H9 (cell line): ENCODE measurements around the gene CTPS1. TPM values are rescaled to one million over a fixed set of nuclear protein-coding genes. Genes with fewer than 3 reads are reported as not detected.

ENCODE experiments used
- DNase-seq: peaks from one replicate; pipeline ENCODE4 v3.0.0-alpha.2; 2017
- H2AFZ ChIP-seq: one replicate; pipeline ENCODE4 v1.6.1; 2013; ENCODE audit warnings: mild to moderate bottlenecking, low read length, control low read depth, moderate library complexity
- H2AK5ac ChIP-seq: 2 replicates; pipeline ENCODE4 v1.6.1; 2013; ENCODE audit warnings: low read length, control low read depth, mixed read lengths; ENCODE audit not compliant: insufficient read length
- H2BK120ac ChIP-seq: one replicate; pipeline ENCODE4 v1.6.1; 2013; ENCODE audit warnings: low read depth, mild to moderate bottlenecking, low read length, control low read depth, inconsistent platforms; ENCODE audit not compliant: poor library complexity, severe bottlenecking
- H2BK12ac ChIP-seq: 2 replicates; pipeline ENCODE4 v1.6.1; 2013; ENCODE audit warnings: low read length, control low read depth, mixed read lengths, low read depth; ENCODE audit not compliant: insufficient read length
- H2BK15ac ChIP-seq: 2 replicates; pipeline ENCODE4 v1.6.1; 2013; ENCODE audit warnings: low read depth, low read length, control low read depth
- H2BK20ac ChIP-seq: one replicate; pipeline ENCODE4 v1.6.1; 2013; ENCODE audit warnings: low read depth, mild to moderate bottlenecking, low read length, control low read depth, inconsistent platforms; ENCODE audit not compliant: poor library complexity, severe bottlenecking
- H2BK5ac ChIP-seq: 2 replicates; pipeline ENCODE4 v1.6.1; 2013; ENCODE audit warnings: low read length, control low read depth, mixed read lengths; ENCODE audit not compliant: insufficient read length
- H3K14ac ChIP-seq: 2 replicates; pipeline ENCODE4 v1.6.1; 2013; ENCODE audit warnings: low read length, control low read depth; ENCODE audit not compliant: insufficient read depth
- H3K18ac ChIP-seq: 2 replicates; pipeline ENCODE4 v1.6.1; 2013; ENCODE audit warnings: low read depth, mild to moderate bottlenecking, mixed read lengths, low read length, control low read depth; ENCODE audit not compliant: insufficient read length
- H3K23ac ChIP-seq: 2 replicates; pipeline ENCODE4 v1.6.1; 2013; ENCODE audit warnings: low read length, control low read depth, mixed read lengths, low read depth; ENCODE audit not compliant: insufficient read length
- H3K23me2 ChIP-seq: 2 replicates; pipeline ENCODE4 v1.6.1; 2013; ENCODE audit warnings: low read depth, mild to moderate bottlenecking, mixed read lengths, low read length, control low read depth; ENCODE audit not compliant: insufficient read length, poor library complexity, severe bottlenecking
- H3K27ac ChIP-seq: 2 replicates; pipeline ENCODE4 v1.5.1; 2013; ENCODE audit warnings: low read length, control low read depth, mixed read lengths, low read depth; ENCODE audit not compliant: insufficient read length
- H3K27me3 ChIP-seq: 2 replicates; pipeline ENCODE4 v1.6.1; 2013; ENCODE audit warnings: low read length, control low read depth, inconsistent platforms; ENCODE audit not compliant: insufficient read depth
- H3K4ac ChIP-seq: 2 replicates; pipeline ENCODE4 v1.6.1; 2013; ENCODE audit warnings: low read depth, mild to moderate bottlenecking, control low read depth, inconsistent platforms, low read length, moderate library complexity
- H3K4me1 ChIP-seq: 2 replicates; pipeline ENCODE4 v1.6.1; 2013; ENCODE audit warnings: low read length, control low read depth, inconsistent platforms; ENCODE audit not compliant: insufficient read depth
- H3K4me2 ChIP-seq: 2 replicates; pipeline ENCODE4 v1.6.1; 2013; ENCODE audit warnings: low read length, control low read depth, mixed read lengths; ENCODE audit not compliant: insufficient read length, insufficient read depth
- H3K56ac ChIP-seq: 2 replicates; pipeline ENCODE4 v1.6.1; 2013; ENCODE audit warnings: low read depth, mild to moderate bottlenecking, mixed read lengths, low read length, control low read depth; ENCODE audit not compliant: insufficient read length
- H3K79me1 ChIP-seq: 2 replicates; pipeline ENCODE4 v1.6.1; 2013; ENCODE audit warnings: low read depth, mild to moderate bottlenecking, moderate library complexity, low read length, control low read depth, inconsistent platforms; ENCODE audit not compliant: insufficient read depth, poor library complexity, severe bottlenecking
- H3K79me2 ChIP-seq: 2 replicates; pipeline ENCODE4 v1.6.1; 2013; ENCODE audit warnings: low read length, control low read depth, inconsistent platforms; ENCODE audit not compliant: insufficient read depth
- H3K9ac ChIP-seq: 2 replicates; pipeline ENCODE4 v1.6.1; 2013; ENCODE audit warnings: low read length, control low read depth, mixed read lengths; ENCODE audit not compliant: insufficient read length; ENCODE audit errors: extremely low read depth
- H3K9me3 ChIP-seq: one replicate; pipeline ENCODE4 v1.6.1; 2013; ENCODE audit warnings: low read depth, low read length, inconsistent platforms; ENCODE audit not compliant: control insufficient read depth
- H3T11ph ChIP-seq: one replicate; pipeline ENCODE4 v1.6.1; 2013; ENCODE audit warnings: mild to moderate bottlenecking, low read length, control low read depth, inconsistent platforms
- H4K20me1 ChIP-seq: one replicate; pipeline ENCODE4 v1.6.1; 2013; ENCODE audit not compliant: control insufficient read depth, insufficient read length, insufficient read depth
- H4K5ac ChIP-seq: 2 replicates; pipeline ENCODE4 v1.6.1; 2013; ENCODE audit warnings: low read depth, mild to moderate bottlenecking, mixed read lengths, low read length, control low read depth; ENCODE audit not compliant: insufficient read length
- H4K8ac ChIP-seq: replicated peaks from 2 replicates; pipeline ENCODE4 v1.6.1; 2013; ENCODE audit warnings: low read length, control low read depth, mixed read lengths, low read depth; ENCODE audit not compliant: insufficient read length
- H4K91ac ChIP-seq: 2 replicates; pipeline ENCODE4 v1.6.1; 2013; ENCODE audit warnings: low read depth, mild to moderate bottlenecking, moderate library complexity, mixed read lengths, low read length, control low read depth; ENCODE audit not compliant: insufficient read length
- H3K27ac Mint-ChIP-seq, 3 experiments: 2 replicates in 2 of 3; 3 replicates in 1 of 3; pipeline ENCODE4 v1.8.0; 2020 to 2021; ENCODE audit warnings: mixed read lengths in 3 of 3, mild to moderate bottlenecking in 1 of 3, moderate library complexity in 1 of 3
- H3K27me3 Mint-ChIP-seq: 2 replicates; pipeline ENCODE4 v1.8.0; 2021; ENCODE audit warnings: low read depth, mild to moderate bottlenecking, moderate library complexity, mixed read lengths
- H3K36me3 Mint-ChIP-seq, 3 experiments: 2 replicates in 2 of 3; 3 replicates in 1 of 3; pipeline ENCODE4 v1.8.0; 2020 to 2021; ENCODE audit warnings: low read depth in 3 of 3, mixed read lengths in 3 of 3; ENCODE audit not compliant: insufficient read depth in 1 of 3
- H3K4me1 Mint-ChIP-seq, 2 experiments: 2 replicates each; pipeline ENCODE4 v1.8.0; 2020; ENCODE audit warnings: mixed read lengths in 2 of 2
- H3K4me3 Mint-ChIP-seq, 2 experiments: 2 replicates in 1 of 2; 3 replicates in 1 of 2; pipeline ENCODE4 v1.8.0; 2020 to 2021; ENCODE audit warnings: mild to moderate bottlenecking in 2 of 2, mixed read lengths in 2 of 2, moderate library complexity in 1 of 2
- H3K9me3 Mint-ChIP-seq, 2 experiments: 2 replicates in 1 of 2; 3 replicates in 1 of 2; pipeline ENCODE4 v1.8.0; 2020; ENCODE audit warnings: mild to moderate bottlenecking in 2 of 2, mixed read lengths in 2 of 2, moderate library complexity in 1 of 2
- CTCF ChIP-seq: fragments of 200-600 bp; sonication (generic); conservative IDR thresholded peaks from 3 replicates; pipeline ENCODE4 v1.8.0; 2021; ENCODE audit warnings: antibody characterized with exemption, mild to moderate bottlenecking
- WGBS: extraction: QIAGEN DNeasy Blood & Tissue Kit; methylation state at CpG from one replicate; pipeline ENCODE4 v1.1.7; 2013; ENCODE audit warnings: missing lambda C conversion rate, low lambda C conversion rate, mixed read lengths; ENCODE audit not compliant: insufficient read length; ENCODE audit errors: extremely low coverage; 5-methylcytosine and 5-hydroxymethylcytosine counted together
- total RNA-seq: library from RNA; stranded (reverse); gene quantifications from 2 replicates; pipeline ENCODE4 v1.2.1, GENCODE V29; 2021

Gene CTPS1
- total RNA-seq, 1 experiment from 2014 or later = 105 TPM

- Mint-ChIP-seq H3K27me3 (no peaks in the 10 kb centered on the region), H3K27ac (no peak overlapping the region)
- H3K27ac ChIP-seq = no peak overlapping the region
Observed at GRCh38 chr1:40944326-40944725, 35.2 kb upstream of the CTPS1 start.

More at GRCh38 chr1:40944326-40944725, 35.2 kb upstream of the CTPS1 start:
- Histone ChIP-seq H3K9me3 (no peaks in the 10 kb centered on the region), H4K20me1 (no peaks in the 10 kb centered on the region), H2BK120ac (no peak overlapping the region), H3K23ac (no peak overlapping the region), H4K91ac (no peak overlapping the region), H3K4me2 (no peak overlapping the region), H2BK12ac (no peak overlapping the region), H2BK15ac (no peak overlapping the region), H3K23me2 (no peaks in the 10 kb centered on the region), H4K8ac (no peak overlapping the region), H3K79me2 (no peaks in the 10 kb centered on the region), H2AFZ (no peak overlapping the region), H3K4ac (no peak overlapping the region), H2BK20ac (no peak overlapping the region), H3K18ac (no peak overlapping the region), H3K9ac (no peak overlapping the region), H3K27me3 (no peaks in the 10 kb centered on the region), H3K4me1 (0 out of 2 replicates have a peak, but pooled peaks cover 3% of the 10 kb centered on the region), H3K14ac (no peak overlapping the region), H3T11ph (no peak overlapping the region), H4K5ac (no peak overlapping the region), H3K79me1 (no peaks in the 10 kb centered on the region), H3K56ac (no peak overlapping the region), H2AK5ac (no peak overlapping the region), H2BK5ac (no peak overlapping the region)
- no peak for DNase-seq
- no peak overlapping the region for H3K4me3 Mint-ChIP-seq
- H3K4me1 Mint-ChIP-seq = peaks cover 7 to 10% of the 10 kb centered on the region in 2 experiments
- no peaks in the 10 kb centered on the region for H3K36me3 Mint-ChIP-seq
- TF ChIP-seq CTCF = no peak
- no CpG with 5 or more reads among the region's 7 CpGs for WGBS
- no peaks in the 10 kb centered on the region for H3K9me3 Mint-ChIP-seq
